AG10803 (cell line): ENCODE measurements around the gene MT1X.
A peak's percentile ranks its signal among the peaks of the same experiment; 100 is the strongest.

Source experiments
- DNase-seq: peaks from one replicate; pipeline ENCODE4 v3.0.0; 2010; ENCODE audit warnings: low read depth
- H3K4me3 ChIP-seq: 2 replicates; pipeline ENCODE4 v1.5.1; 2011; ENCODE audit warnings: mild to moderate bottlenecking, low read length, control low read depth
- CTCF ChIP-seq: conservative IDR thresholded peaks from 2 replicates; pipeline ENCODE4 v1.5.1; 2011; ENCODE audit warnings: mild to moderate bottlenecking, low read length, control low read depth, inconsistent platforms

MT1X gene

GRCh38 chr16:56683424-56684172 is 1.3 kb downstream of the MT1X start:
- no peak for DNase-seq
- TF ChIP-seq CTCF, result no peak
- peak overlapping the region; percentile 79 for H3K4me3 ChIP-seq

GRCh38 chr16:56684256-56684925 is 2.1 kb downstream of the MT1X start:
- no peak for TF ChIP-seq CTCF
- DNase-seq, result no peak
- H3K4me3 ChIP-seq, result no peak overlapping the region

GRCh38 chr16:56684926-56685590 is 2.8 kb downstream of the MT1X start:
- H3K4me3 ChIP-seq, result no peak overlapping the region
- no peak for DNase-seq
- no peak for TF ChIP-seq CTCF

GRCh38 chr16:56686758-56687157 is 4.5 kb downstream of the MT1X start:
- no peak for TF ChIP-seq CTCF
- no peak overlapping the region for H3K4me3 ChIP-seq
- DNase-seq, result no peak

- TF ChIP-seq CTCF, result no peak
- no peak overlapping the region for H3K4me3 ChIP-seq
- DNase-seq, result no peak
These were observed 6.5 kb downstream of the MT1X start for GRCh38 chr16:56688762-56689161.

- H3K4me3 ChIP-seq, result no peak overlapping the region
- TF ChIP-seq CTCF, result no peak
- no peak for DNase-seq
These were observed 6.9 kb downstream of the MT1X start for GRCh38 chr16:56689171-56689570.
